Stomach (tissue), 4 donors: ENCODE results near the gene RXRA.

Experiments
- CTCF ChIP-seq, 7 experiments: fragments of 450-650 bp in 4 of 7; fragments of 200-600 bp in 3 of 7; sonication (generic) in 3 of 7; IDR thresholded peaks; one replicate each; pipeline ENCODE4 v1.5.1; 2016 to 2019; ENCODE audit warnings: antibody characterized with exemption in 7 of 7, control low read depth in 2 of 7, mild to moderate bottlenecking in 1 of 7
- POLR2A ChIP-seq, 4 donors: fragments of 450-650 bp; IDR thresholded peaks; one replicate each; pipeline ENCODE4 v1.6.1; 2016; ENCODE audit warnings: antibody characterized with exemption in 4 of 4, control low read depth in 2 of 4, mild to moderate bottlenecking in 1 of 4, moderate library complexity in 1 of 4
- POLR2AphosphoS5 ChIP-seq, 3 donors: sonication (generic); formaldehyde crosslinking; IDR thresholded peaks; one replicate each; pipeline ENCODE4 v1.6.1; 2016; ENCODE audit warnings: antibody characterized with exemption in 3 of 3

GRCh38 chr9:134293611-134294152 is 32.6 kb upstream of the RXRA start:
- TF ChIP-seq POLR2A (IDR thresholded peaks at IDR 0.05): no peak
- no peak for TF ChIP-seq CTCF (IDR thresholded peaks at IDR 0.05)
- no peak for TF ChIP-seq POLR2AphosphoS5 (IDR thresholded peaks at IDR 0.05)
